Panc1 (cell line): Measurements from ENCODE around the gene DDB1. TPM values are rescaled to one million over a fixed set of nuclear protein-coding genes. Genes with fewer than 3 reads are reported as not detected.

Source experiments
- ATAC-seq: fragments of 200-7000 bp; cut with Tn5 transposase; 2 replicates; pipeline ENCODE4 v1.9.1; 2020; ENCODE audit warnings: mild to moderate bottlenecking, moderate library complexity
- BruUV-seq: library from RNA; stranded (reverse); fragments of 400-500 nt; replicated peaks from 2 replicates; lab custom pipeline; 2021; lab: Mats Ljungman, UMichigan
- CTCF ChIA-PET: fragments of 300-600 bp; sonication (Branson Sonifier 250); formaldehyde crosslinking; loops from one replicate; lab custom pipeline; 2022; ENCODE audit warnings: antibody characterized with exemption; lab: Charles Lee
- POLR2A ChIA-PET: fragments of 300-600 bp; sonication (Branson Sonifier 250); formaldehyde crosslinking; loops from one replicate; lab custom pipeline; 2022; ENCODE audit warnings: antibody characterized with exemption; lab: Charles Lee
- DNase-seq: peaks from one replicate; pipeline ENCODE4 v3.0.0-alpha.2; 2010; ENCODE audit warnings: low read depth, low spot score
- H3K27ac ChIP-seq: 2 replicates; pipeline ENCODE4 v1.5.1; 2011; ENCODE audit warnings: mild to moderate bottlenecking, low read length, inconsistent platforms
- H3K27me3 ChIP-seq: fragments of 200-500 bp; sonication (Bioruptor generic); 2 replicates; pipeline ENCODE4 v1.6.0; 2014; ENCODE audit warnings: low read length, inconsistent platforms; ENCODE audit not compliant: control insufficient read depth, insufficient read depth
- H3K36me3 ChIP-seq: fragments of 200-500 bp; sonication (Bioruptor generic); 2 replicates; pipeline ENCODE4 v1.5.1; 2014; ENCODE audit warnings: inconsistent platforms, mild to moderate bottlenecking, low read length, moderate library complexity; ENCODE audit not compliant: control insufficient read depth, insufficient read depth
- H3K4me1 ChIP-seq: 2 replicates; pipeline ENCODE4 v1.5.1; 2011; ENCODE audit warnings: inconsistent platforms, mild to moderate bottlenecking, low read length, moderate library complexity; ENCODE audit not compliant: control insufficient read depth, insufficient read depth
- H3K4me3 ChIP-seq, 2 experiments: 2 replicates each; pipeline ENCODE4 v1.5.1; 2011 to 2012; ENCODE audit warnings: low read depth in 2 of 2, low read length in 2 of 2, mild to moderate bottlenecking in 2 of 2, inconsistent platforms in 1 of 2, moderate library complexity in 1 of 2
- H3K9me3 ChIP-seq: fragments of 200-500 bp; sonication (Bioruptor generic); 2 replicates; pipeline ENCODE4 v1.5.1; 2014; ENCODE audit warnings: low read depth, mild to moderate bottlenecking, inconsistent platforms, low read length, moderate library complexity; ENCODE audit not compliant: control insufficient read depth, insufficient read depth
- CTCF ChIP-seq: fragments of 450-650 bp; IDR thresholded peaks from 2 replicates; pipeline ENCODE4 v1.5.1; 2017; ENCODE audit warnings: mild to moderate bottlenecking
- POLR2AphosphoS5 ChIP-seq: IDR thresholded peaks from 2 replicates; pipeline ENCODE4 v1.6.1; 2012; ENCODE audit warnings: mild to moderate bottlenecking, low read depth, low read length, moderate library complexity
- REST ChIP-seq, 2 experiments: IDR thresholded peaks; 2 replicates each; pipeline ENCODE4 v1.6.1; 2011 to 2012; ENCODE audit warnings: low read depth in 2 of 2, control low read depth in 1 of 2, low read length in 1 of 2, mild to moderate bottlenecking in 1 of 2, moderate library complexity in 1 of 2; ENCODE audit not compliant: insufficient read depth in 1 of 2
- SIN3A ChIP-seq: IDR thresholded peaks from 2 replicates; pipeline ENCODE4 v1.6.1; 2012; ENCODE audit warnings: low read depth, mild to moderate bottlenecking, low read length, moderate library complexity, borderline replicate concordance; ENCODE audit not compliant: insufficient read depth
- TCF7L2 ChIP-seq: IDR thresholded peaks from 2 replicates; pipeline ENCODE4 v1.6.1; 2011; ENCODE audit warnings: mild to moderate bottlenecking, low read depth, low read length, inconsistent platforms
- in situ Hi-C: cut with HindIII; loops from 2 replicates; pipeline ENCODE4 v1.10.0; 2016; ENCODE audit warnings: low sequenced_read_pairs, low pct_unique_long_range_greater_than_20kb
- intact Hi-C: fragments of 100-400 bp; cut with micrococcal nuclease; formaldehyde crosslinking; loops from one replicate; pipeline ENCODE4 v1.10.0; 2022; ENCODE audit not compliant: unreplicated experiment
- total RNA-seq: library from RNA; stranded (reverse); gene quantifications from one replicate; pipeline ENCODE4 v1.2.1, GENCODE V29; 2021; ENCODE audit not compliant: unreplicated experiment

Gene DDB1
- total RNA-seq, 1 experiment from 2014 or later = 217 TPM

GRCh38 chr11:61315260-61315659 is 17.6 kb downstream of the DDB1 start:
- POLR2A ChIA-PET = interaction anchor here (0.7 kb wide), 1 partner anchor 12 kb away, joined by 17 read pairs; no protein-coding TSS in a partner anchor

GRCh38 chr11:61310749-61311148 is 22.2 kb downstream of the DDB1 start:
- Histone ChIP-seq H3K27me3 (no peaks in the 10 kb centered on the region), H3K27ac (no peak overlapping the region), H3K36me3 (peaks cover 57% of the 10 kb centered on the region), H3K4me3 (no peak overlapping the region), H3K9me3 (no peaks in the 10 kb centered on the region), H3K4me1 (no peaks in the 10 kb centered on the region)
- CTCF ChIA-PET = interaction anchor here (0.8 kb wide), 1 partner anchor 75 kb away, joined by 3 read pairs; no protein-coding TSS in a partner anchor
- ATAC-seq (no peak), DNase-seq (no peak)
- intact Hi-C loops = no loop called here
- TF ChIP-seq SIN3A (no peak), REST (IDR thresholded peaks at IDR 0.05; ENCODE audit: insufficient read depth in 1 of 2, low read depth in 2 of 2, low read length in 1 of 2) (no peak), CTCF (no peak), TCF7L2 (no peak), POLR2AphosphoS5 (no peak)
- no TSS peak for BruUV-seq
- in situ Hi-C loops = no loop called here
- POLR2A ChIA-PET = no interaction called here

More at GRCh38 chr11:61315260-61315659, 17.6 kb downstream of the DDB1 start:
- intact Hi-C loops = no loop called here
- Histone ChIP-seq H3K36me3 (peaks cover 47% of the 10 kb centered on the region), H3K9me3 (no peaks in the 10 kb centered on the region), H3K27ac (no peak overlapping the region), H3K4me1 (no peaks in the 10 kb centered on the region), H3K27me3 (no peaks in the 10 kb centered on the region), H3K4me3 (no peak overlapping the region)
- no peak for ATAC-seq
- no peak for TF ChIP-seq TCF7L2
- TF ChIP-seq REST (IDR thresholded peaks at IDR 0.05; ENCODE audit: insufficient read depth in 1 of 2, low read depth in 2 of 2, low read length in 1 of 2) = no peak
- no peak for TF ChIP-seq CTCF
- no peak for TF ChIP-seq SIN3A
- TF ChIP-seq POLR2AphosphoS5 = no peak
- in situ Hi-C loops = no loop called here
- DNase-seq = no peak
- no TSS peak for BruUV-seq
- CTCF ChIA-PET = interaction anchor here (0.7 kb wide), 1 partner anchor 47 kb away, joined by 13 read pairs; no protein-coding TSS in a partner anchor
